GM18498 (cell line): Measurements from ENCODE around the gene GSTO2.

Source experiments
- ATAC-seq: cut with Tn5 transposase; IDR thresholded peaks from one replicate; pipeline ENCODE4 v1.9.1; 2021; ENCODE audit warnings: mild to moderate bottlenecking, moderate library complexity; ENCODE audit not compliant: unreplicated experiment

The GSTO2 gene

GRCh38 chr10:104253606-104254410 is 15.2 kb upstream of the GSTO2 start:
- ATAC-seq: no peak

GRCh38 chr10:104254493-104255310 is 14.3 kb upstream of the GSTO2 start, which contains the start of gene GSTO1:
Gene GSTO1 (plus strand): TSS chr10:104254892. CDS start chr10:104254929, 37 bp downstream.
- ATAC-seq: peak; percentile 84

- ATAC-seq: peak; percentile 34
Measured at GRCh38 chr10:104255311-104255981, 13.5 kb upstream of the GSTO2 start.

GRCh38 chr10:104256335-104256961 is 12.5 kb upstream of the GSTO2 start:
- ATAC-seq: no peak

GRCh38 chr10:104257235-104257634 is 11.7 kb upstream of the GSTO2 start:
- ATAC-seq: no peak

- ATAC-seq: no peak
Measured at GRCh38 chr10:104258209-104258608, 10.8 kb upstream of the GSTO2 start.

GRCh38 chr10:104259456-104259855 is 9.5 kb upstream of the GSTO2 start:
- no peak for ATAC-seq

- no peak for ATAC-seq
Measured at GRCh38 chr10:104259999-104260774, 8.8 kb upstream of the GSTO2 start.

GRCh38 chr10:104260775-104261115 is 8.2 kb upstream of the GSTO2 start:
- no peak for ATAC-seq

GRCh38 chr10:104262055-104262454 is 6.9 kb upstream of the GSTO2 start:
- no peak for ATAC-seq

GRCh38 chr10:104264783-104265182 is 4.2 kb upstream of the GSTO2 start:
- no peak for ATAC-seq

GRCh38 chr10:104267721-104268404 is 1.1 kb upstream of the GSTO2 start:
- ATAC-seq: no peak

GRCh38 chr10:104268405-104268712 is 625 bp upstream of the GSTO2 start:
- ATAC-seq: no peak

GRCh38 chr10:104273286-104273685 is 4.3 kb downstream of the GSTO2 start:
- ATAC-seq: no peak

GRCh38 chr10:104273899-104274575 is 5.1 kb downstream of the GSTO2 start:
- ATAC-seq: no peak

GRCh38 chr10:104274762-104275721 is 6.1 kb downstream of the GSTO2 start:
- peak; percentile 78 for ATAC-seq

GRCh38 chr10:104276192-104276591 is 7.2 kb downstream of the GSTO2 start:
- ATAC-seq: no peak

GRCh38 chr10:104277785-104278184 is 8.8 kb downstream of the GSTO2 start:
- ATAC-seq: no peak
